Keratinocyte (primary cell): ENCODE results near the gene ROR1. TPM values are rescaled to one million over a fixed set of nuclear protein-coding genes. Genes with fewer than 3 reads are reported as not detected.
A peak's percentile ranks its signal among the peaks of the same experiment; 100 is the strongest.

Source experiments
- DNase-seq: peaks from one replicate; pipeline ENCODE4 v3.0.0-alpha.2; 2011; ENCODE audit warnings: low read depth, missing footprints, low spot score
- FAIRE-seq: peaks from 2 replicates; lab custom pipeline; 2011; peaks lifted over from hg19 to GRCh38; lab: Jason Lieb, UNC
- H2AFZ ChIP-seq: 2 replicates; pipeline ENCODE4 v1.6.0; 2012; ENCODE audit warnings: low read length, control low read depth, inconsistent platforms; ENCODE audit not compliant: control insufficient read depth
- H3K27ac ChIP-seq: 2 replicates; pipeline ENCODE4 v1.5.1; 2011; ENCODE audit warnings: low read length; ENCODE audit not compliant: control insufficient read depth, insufficient read depth
- H3K27me3 ChIP-seq: 3 replicates; pipeline ENCODE4 v1.6.0; 2011; ENCODE audit warnings: low read length; ENCODE audit not compliant: control insufficient read depth, insufficient read depth; ENCODE audit errors: extremely low read depth
- H3K36me3 ChIP-seq, 2 experiments: 2 replicates in 1 of 2; 3 replicates in 1 of 2; pipeline ENCODE4 v1.5.1; 2011; ENCODE audit warnings: low read length in 2 of 2, mild to moderate bottlenecking in 1 of 2; ENCODE audit not compliant: control insufficient read depth in 2 of 2, insufficient read depth in 2 of 2; ENCODE audit errors: extremely low read depth in 1 of 2
- H3K4me1 ChIP-seq: 3 replicates; pipeline ENCODE4 v1.5.1; 2011; ENCODE audit warnings: low read length; ENCODE audit not compliant: control insufficient read depth, insufficient read depth; ENCODE audit errors: extremely low read depth
- H3K4me2 ChIP-seq: 3 replicates; pipeline ENCODE4 v1.6.0; 2011; ENCODE audit warnings: low read depth, low read length; ENCODE audit not compliant: control insufficient read depth, insufficient read depth; ENCODE audit errors: extremely low read depth
- H3K4me3 ChIP-seq, 3 experiments: fragments of 200-600 bp in 1 of 3; sonication (generic) in 1 of 3; 2 replicates in 2 of 3; 3 replicates in 1 of 3; pipeline ENCODE4 v1.5.1; 2011 to 2016; ENCODE audit warnings: low read length in 3 of 3, mild to moderate bottlenecking in 3 of 3, control low read depth in 2 of 3, inconsistent platforms in 1 of 3, low read depth in 1 of 3, mixed read lengths in 1 of 3, mixed run types in 1 of 3, moderate library complexity in 1 of 3; ENCODE audit not compliant: control insufficient read depth in 2 of 3, insufficient read depth in 2 of 3; ENCODE audit errors: extremely low read depth in 1 of 3
- H3K79me2 ChIP-seq: 2 replicates; pipeline ENCODE4 v1.6.0; 2012; ENCODE audit warnings: low read length; ENCODE audit not compliant: control insufficient read depth, insufficient read depth
- H3K9ac ChIP-seq: 3 replicates; pipeline ENCODE4 v1.6.0; 2011; ENCODE audit warnings: low read length; ENCODE audit not compliant: control insufficient read depth, insufficient read depth; ENCODE audit errors: extremely low read depth
- H3K9me1 ChIP-seq: 3 replicates; pipeline ENCODE4 v1.6.0; 2011; ENCODE audit warnings: low read length; ENCODE audit not compliant: control insufficient read depth, insufficient read depth; ENCODE audit errors: extremely low read depth
- H3K9me3 ChIP-seq: 2 replicates; pipeline ENCODE4 v1.5.1; 2012; ENCODE audit warnings: low read depth, low read length; ENCODE audit not compliant: control insufficient read depth
- H4K20me1 ChIP-seq: 3 replicates; pipeline ENCODE4 v1.6.0; 2011; ENCODE audit warnings: low read length; ENCODE audit not compliant: control insufficient read depth, insufficient read depth; ENCODE audit errors: extremely low read depth
- EZH2 ChIP-seq: IDR thresholded peaks from one replicate; pipeline ENCODE4 v1.6.1; 2012; ENCODE audit warnings: inconsistent platforms, mild to moderate bottlenecking, low read length, moderate library complexity
- dilution Hi-C: fragments of 300-500 bp; cut with MboI; formaldehyde crosslinking; loops from one replicate; pipeline ENCODE4 v1.7.0; 2020; ENCODE audit warnings: low sequenced_read_pairs; ENCODE audit not compliant: extremely low pct_ligation_motif_present
- polyA plus RNA-seq, 5 experiments: library from polyadenylated mRNA; depleted of rRNA in 3 of 5; stranded (reverse) in 3 of 5; stranded (forward) in 1 of 5; unstranded in 1 of 5; fragments of >200 nt; gene quantifications; 1 replicate in 1 of 5; 2 replicates in 3 of 5; 3 replicates in 1 of 5; pipeline versions ENCODE4 v1.2.1 to v1.2.3, GENCODE V29; 2011 to 2012; ENCODE audit warnings: missing spikeins in 2 of 5, low read depth in 1 of 5, low replicate concordance in 1 of 5
- TF ChIP-seq, protein P1 (sequence below), 3 experiments: IDR thresholded peaks in 1 of 3; conservative IDR thresholded peaks in 1 of 3; optimal IDR thresholded peaks in 1 of 3; 2 replicates in 2 of 3; 3 replicates in 1 of 3; pipeline versions ENCODE3 to v1.5.1; 2011; ENCODE audit warnings: low read length in 3 of 3, mild to moderate bottlenecking in 3 of 3, moderate library complexity in 2 of 3, control low read depth in 1 of 3, inconsistent platforms in 1 of 3; ENCODE audit not compliant: insufficient read depth in 2 of 3; ENCODE audit errors: extremely low read depth in 1 of 3

The ROR1 gene
- polyA plus RNA-seq, 1 donor (not counting 4 experiments of a cell fraction or from before 2014, with no cell fraction given): 9.2 TPM

- H4K20me1 ChIP-seq: no peaks in the 10 kb centered on the region
- H3K27ac ChIP-seq: no peak overlapping the region
- dilution Hi-C loops: no loop called here
- H2AFZ ChIP-seq: no peak overlapping the region
- H3K27me3 ChIP-seq: no peaks in the 10 kb centered on the region
- H3K4me2 ChIP-seq: no peak overlapping the region
- no peaks in the 10 kb centered on the region for H3K9me3 ChIP-seq
- no peak overlapping the region for H3K9ac ChIP-seq
- H3K79me2 ChIP-seq: no peaks in the 10 kb centered on the region
- no peaks in the 10 kb centered on the region for H3K9me1 ChIP-seq
- DNase-seq: no peak
- peak; percentile 26 for FAIRE-seq
- no peak for TF ChIP-seq EZH2
- TF ChIP-seq, protein P1, sequence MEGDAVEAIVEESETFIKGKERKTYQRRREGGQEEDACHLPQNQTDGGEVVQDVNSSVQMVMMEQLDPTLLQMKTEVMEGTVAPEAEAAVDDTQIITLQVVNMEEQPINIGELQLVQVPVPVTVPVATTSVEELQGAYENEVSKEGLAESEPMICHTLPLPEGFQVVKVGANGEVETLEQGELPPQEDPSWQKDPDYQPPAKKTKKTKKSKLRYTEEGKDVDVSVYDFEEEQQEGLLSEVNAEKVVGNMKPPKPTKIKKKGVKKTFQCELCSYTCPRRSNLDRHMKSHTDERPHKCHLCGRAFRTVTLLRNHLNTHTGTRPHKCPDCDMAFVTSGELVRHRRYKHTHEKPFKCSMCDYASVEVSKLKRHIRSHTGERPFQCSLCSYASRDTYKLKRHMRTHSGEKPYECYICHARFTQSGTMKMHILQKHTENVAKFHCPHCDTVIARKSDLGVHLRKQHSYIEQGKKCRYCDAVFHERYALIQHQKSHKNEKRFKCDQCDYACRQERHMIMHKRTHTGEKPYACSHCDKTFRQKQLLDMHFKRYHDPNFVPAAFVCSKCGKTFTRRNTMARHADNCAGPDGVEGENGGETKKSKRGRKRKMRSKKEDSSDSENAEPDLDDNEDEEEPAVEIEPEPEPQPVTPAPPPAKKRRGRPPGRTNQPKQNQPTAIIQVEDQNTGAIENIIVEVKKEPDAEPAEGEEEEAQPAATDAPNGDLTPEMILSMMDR (optimal IDR thresholded peaks at IDR 0.05 in 1 of 3, IDR thresholded peaks at IDR 0.05 in 1 of 3, conservative IDR thresholded peaks at IDR 0.05 in 1 of 3; ENCODE audit: extremely low read depth in 1 of 3, insufficient read depth in 2 of 3, low read length in 3 of 3): no peak
- H3K4me1 ChIP-seq: peaks cover 9% of the 10 kb centered on the region
- no peaks in the 10 kb centered on the region for H3K36me3 ChIP-seq
- H3K4me3 ChIP-seq: no peak overlapping the region
These were observed 127.3 kb downstream of the ROR1 start for GRCh38 chr1:63901094-63901493.

GRCh38 chr1:63902844-63903589, 129.2 kb downstream of the ROR1 start:
- FAIRE-seq (peak; percentile 93), DNase-seq (no peak)
- Histone ChIP-seq H3K27me3 (no peaks in the 10 kb centered on the region), H2AFZ (no peak overlapping the region), H3K4me2 (peak overlapping the region; percentile 12), H3K9me3 (no peaks in the 10 kb centered on the region), H3K9me1 (no peaks in the 10 kb centered on the region), H3K4me1 (peaks cover 9% of the 10 kb centered on the region), H3K27ac (no peak overlapping the region), H3K79me2 (no peaks in the 10 kb centered on the region), H3K4me3 (no peak overlapping the region), H3K9ac (no peak overlapping the region), H4K20me1 (no peaks in the 10 kb centered on the region), H3K36me3 (no peaks in the 10 kb centered on the region)
- TF ChIP-seq, protein P1 (optimal IDR thresholded peaks at IDR 0.05 in 1 of 3, IDR thresholded peaks at IDR 0.05 in 1 of 3, conservative IDR thresholded peaks at IDR 0.05 in 1 of 3; ENCODE audit: extremely low read depth in 1 of 3, insufficient read depth in 2 of 3, low read length in 3 of 3): no peak
- TF ChIP-seq EZH2: no peak
- dilution Hi-C loops: no loop called here
